UCSD-AML1 (cell line): Measurements from ENCODE around the gene MYO18B.

Experiments used
- DNase-seq: peaks from one replicate; lab custom pipeline; 2025; ENCODE audit not compliant: unreplicated experiment; lab: John Stamatoyannopoulos, UW

MYO18B gene

GRCh38 chr22:25712661-25713400 lies 29.2 kb upstream of the MYO18B start:
- no peak for DNase-seq

GRCh38 chr22:25714070-25714469 lies 27.9 kb upstream of the MYO18B start:
- DNase-seq: no peak

- no peak for DNase-seq
Measured at GRCh38 chr22:25714739-25715138, 27.2 kb upstream of the MYO18B start.

- DNase-seq: no peak
Measured at GRCh38 chr22:25716637-25717036, 25.4 kb upstream of the MYO18B start.

GRCh38 chr22:25718135-25718840 lies 23.7 kb upstream of the MYO18B start:
- no peak for DNase-seq

GRCh38 chr22:25722223-25722622 lies 19.8 kb upstream of the MYO18B start:
- DNase-seq: no peak

- no peak for DNase-seq
Measured at GRCh38 chr22:25722626-25723025, 19.4 kb upstream of the MYO18B start.

GRCh38 chr22:25726241-25726640 lies 15.7 kb upstream of the MYO18B start:
- DNase-seq: no peak

GRCh38 chr22:25728071-25728470 lies 13.9 kb upstream of the MYO18B start:
- DNase-seq: no peak

GRCh38 chr22:25729016-25729995 lies 12.7 kb upstream of the MYO18B start:
- DNase-seq: no peak

GRCh38 chr22:25735650-25736049 lies 6.3 kb upstream of the MYO18B start:
- DNase-seq: no peak

- no peak for DNase-seq
Measured at GRCh38 chr22:25736378-25737011, 5.5 kb upstream of the MYO18B start.

GRCh38 chr22:25739659-25740344 lies 2.2 kb upstream of the MYO18B start:
- no peak for DNase-seq

GRCh38 chr22:25742918-25743708 lies 1.1 kb downstream of the MYO18B start:
- no peak for DNase-seq

GRCh38 chr22:25744694-25745093 lies 2.7 kb downstream of the MYO18B start:
- no peak for DNase-seq

- DNase-seq: no peak
Measured at GRCh38 chr22:25745341-25746011, 3.5 kb downstream of the MYO18B start.

- DNase-seq: no peak
Measured at GRCh38 chr22:25746012-25746373, 4.0 kb downstream of the MYO18B start.

- DNase-seq: no peak
Measured at GRCh38 chr22:25747245-25747944, 5.4 kb downstream of the MYO18B start.
